Esophagus (tissue), 2 donors: ENCODE measurements around the gene NSUN3. TPM values are rescaled to one million over a fixed set of nuclear protein-coding genes. Genes with fewer than 3 reads are reported as not detected.

Experiments
- H3K27ac ChIP-seq, 2 donors: one replicate each; pipeline ENCODE4 v1.5.1; 2013; ENCODE audit warnings: low read depth in 2 of 2, mild to moderate bottlenecking in 2 of 2, inconsistent platforms in 1 of 2, low read length in 1 of 2, moderate library complexity in 1 of 2
- H3K27me3 ChIP-seq, 2 donors: one replicate each; pipeline ENCODE4 v1.6.1; 2013; ENCODE audit warnings: low read length in 2 of 2, control low read depth in 1 of 2, mild to moderate bottlenecking in 1 of 2; ENCODE audit not compliant: insufficient read depth in 2 of 2, control insufficient read depth in 1 of 2
- H3K36me3 ChIP-seq, 2 donors: one replicate each; pipeline ENCODE4 v1.6.1; 2013; ENCODE audit warnings: low read length in 1 of 2; ENCODE audit not compliant: control insufficient read depth in 2 of 2, insufficient read depth in 2 of 2
- H3K4me1 ChIP-seq, 2 donors: one replicate each; pipeline ENCODE4 v1.6.1; 2013; ENCODE audit warnings: low read length in 1 of 2; ENCODE audit not compliant: control insufficient read depth in 2 of 2, insufficient read depth in 2 of 2
- H3K4me3 ChIP-seq, 2 donors: one replicate each; pipeline ENCODE4 v1.5.1; 2013; ENCODE audit warnings: low read length in 2 of 2, mild to moderate bottlenecking in 2 of 2, low read depth in 1 of 2, moderate library complexity in 1 of 2
- H3K9me3 ChIP-seq, 2 donors: one replicate each; pipeline ENCODE4 v1.6.1; 2013; ENCODE audit warnings: mild to moderate bottlenecking in 2 of 2, low read depth in 1 of 2, low read length in 1 of 2, moderate library complexity in 1 of 2; ENCODE audit not compliant: control insufficient read depth in 2 of 2, insufficient read depth in 1 of 2
- WGBS, 2 donors: extraction: QIAGEN DNeasy Blood & Tissue Kit; methylation state at CpG; one replicate each; pipeline ENCODE4 v1.1.7; 2013; 5-methylcytosine and 5-hydroxymethylcytosine counted together
- polyA plus RNA-seq, 2 donors: library from polyadenylated mRNA; stranded (reverse); fragments of 200-250 nt; gene quantifications; one replicate each; pipeline ENCODE4 v1.2.3, GENCODE V29; 2013
- donor health status: healthy with polysubstance abuse.
- donor health status: Bipolar disorder and iron deficiency.

NSUN3 gene
- polyA plus RNA-seq, result 1 to 10 TPM; 3.0 to 3.2 TPM

DNA sequence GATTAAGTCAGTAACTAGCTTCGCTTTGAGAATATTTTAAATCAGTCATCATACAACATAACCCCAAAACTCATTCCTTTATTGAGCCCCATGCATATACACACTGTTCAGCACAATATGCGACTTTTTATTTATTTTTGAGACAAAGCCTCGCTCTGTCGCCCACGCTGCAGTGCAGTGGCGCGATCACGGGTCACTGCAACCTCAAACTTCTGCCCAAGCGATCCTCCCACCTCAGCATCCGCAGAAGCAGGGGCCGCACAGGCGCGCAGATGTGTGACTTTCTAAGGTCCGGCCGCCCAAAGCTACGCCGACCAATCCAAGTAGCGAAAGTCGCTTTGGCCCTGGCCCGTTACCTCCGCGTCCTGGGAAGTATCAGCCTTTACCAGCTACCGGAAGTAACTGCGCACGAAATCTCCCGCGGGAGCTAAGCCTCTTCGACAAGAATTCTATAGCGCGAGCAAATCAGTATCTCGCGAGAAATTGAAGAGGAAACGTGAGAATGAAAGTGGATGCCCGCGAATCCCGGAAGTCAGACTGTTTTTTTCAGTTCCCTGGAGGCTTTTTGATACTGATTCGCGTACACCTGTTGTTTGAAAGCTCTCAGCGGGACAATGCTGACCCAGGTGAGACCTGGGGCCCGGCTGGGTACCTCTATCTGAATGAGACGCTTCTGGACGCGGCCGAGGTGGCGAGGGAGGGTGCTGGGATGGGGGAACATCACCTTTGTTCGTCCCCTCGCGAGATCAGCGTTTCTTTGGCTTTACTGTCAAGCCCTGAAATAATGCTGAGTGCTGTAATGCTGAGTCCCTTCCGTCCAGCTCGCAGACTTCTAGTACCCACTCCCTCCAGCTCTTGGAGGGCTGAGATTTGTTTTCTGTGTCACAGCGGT lies at the start of gene NSUN3, which contains the start of gene DHFR2:
Gene NSUN3, plus strand, starts transcription at position 549 of the 892 bp plus-strand sequence. Its CDS starts 66 bp downstream, at position 615.
Gene DHFR2, minus strand, starts transcription at position 404 of the 892 bp plus-strand sequence. CDS start 1,405 bp downstream, outside the sequence.
- WGBS, 2 donors, result 0 to 1% methylated on average over 52 of the region's 52 CpGs
- Histone ChIP-seq H3K27me3 (no peaks in the 10 kb centered on the region), H3K4me1 (peaks cover 0 to 8% of the 10 kb centered on the region in 2 donors), H3K27ac (peak within 1 kb of the TSS; percentile 92 to 97), H3K4me3 (peak within 1 kb of the TSS; percentile 72 to 87), H3K9me3 (no peaks in the 10 kb centered on the region), H3K36me3 (no peaks in the 10 kb centered on the region)

- Histone ChIP-seq H3K4me1 (no peaks in the 10 kb centered on the region), H3K4me3 (no peak overlapping the region), H3K27ac (no peak overlapping the region), H3K36me3 (no peaks in the 10 kb centered on the region), H3K27me3 (no peaks in the 10 kb centered on the region), H3K9me3 (no peaks in the 10 kb centered on the region)
- 76 to 86% methylated on average over 1 of the region's 1 CpG for WGBS, 2 donors
These were observed 47.8 kb upstream of the NSUN3 start for GRCh38 chr3:94015025-94015424.

DNA sequence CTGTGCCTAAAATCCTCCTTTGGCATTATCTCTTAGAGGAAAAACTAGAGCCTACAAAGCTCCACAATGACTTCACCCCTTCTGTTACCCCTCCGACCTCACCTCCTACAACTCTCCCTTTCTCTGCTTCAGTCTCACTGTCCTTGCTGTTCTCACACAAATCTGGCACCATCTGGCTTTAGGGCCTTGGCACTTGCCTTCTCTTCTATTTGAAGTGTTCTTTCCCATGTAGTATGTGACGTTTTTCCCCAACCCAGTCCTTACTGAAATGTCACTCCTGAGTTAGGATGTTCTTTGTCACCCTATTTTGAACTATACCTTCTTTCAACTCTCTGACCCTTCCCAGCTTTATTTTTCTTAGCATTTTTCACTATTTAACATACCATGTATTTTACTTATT lies 43.2 kb upstream of the NSUN3 start:
- Histone ChIP-seq H3K27ac (no peak overlapping the region), H3K4me3 (no peak overlapping the region), H3K9me3 (no peaks in the 10 kb centered on the region), H3K4me1 (no peaks in the 10 kb centered on the region), H3K27me3 (no peaks in the 10 kb centered on the region), H3K36me3 (no peaks in the 10 kb centered on the region)
- WGBS, 2 donors, result 86 to 88% methylated on average over 2 of the region's 2 CpGs

- H3K27me3 ChIP-seq, result no peaks in the 10 kb centered on the region
- no peaks in the 10 kb centered on the region for H3K4me1 ChIP-seq
- H3K27ac ChIP-seq, result no peak overlapping the region
- H3K9me3 ChIP-seq, result no peaks in the 10 kb centered on the region
- H3K4me3 ChIP-seq, result no peak overlapping the region
- H3K36me3 ChIP-seq, result no peaks in the 10 kb centered on the region
- 80 to 93% methylated on average over 3 of the region's 3 CpGs for WGBS, 2 donors
These were observed 42.6 kb upstream of the NSUN3 start for GRCh38 chr3:94020293-94020692.

GRCh38 chr3:94024385-94024784 lies 38.5 kb upstream of the NSUN3 start:
- H3K27me3 ChIP-seq, result no peaks in the 10 kb centered on the region
- no peaks in the 10 kb centered on the region for H3K9me3 ChIP-seq
- H3K4me3 ChIP-seq, result no peak overlapping the region
- no peak overlapping the region for H3K27ac ChIP-seq
- no peaks in the 10 kb centered on the region for H3K36me3 ChIP-seq
- H3K4me1 ChIP-seq, result no peaks in the 10 kb centered on the region
- 61 to 84% methylated on average over 3 of the region's 3 CpGs for WGBS, 2 donors

DNA sequence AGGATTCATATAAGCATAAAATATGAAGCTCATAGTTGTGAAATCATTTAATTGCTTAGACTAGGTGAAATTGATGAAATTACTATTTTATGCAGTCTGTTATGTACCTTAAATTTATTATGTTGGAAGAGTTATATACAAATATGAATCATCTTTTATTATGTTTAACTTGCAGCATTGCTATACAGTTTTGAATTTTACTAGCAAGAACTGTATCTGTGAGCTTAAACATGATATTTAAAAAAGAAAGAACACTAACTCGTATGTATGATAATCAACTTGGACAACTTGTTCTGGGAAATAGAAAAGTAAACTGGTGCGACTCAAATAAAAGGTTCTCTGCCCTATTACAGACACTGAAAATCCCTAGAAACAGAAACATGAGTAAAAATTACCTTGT lies 36.2 kb upstream of the NSUN3 start:
- WGBS, 2 donors, result 57 to 64% methylated on average over 2 of the region's 2 CpGs
- H3K27ac ChIP-seq, result no peak overlapping the region
- no peaks in the 10 kb centered on the region for H3K9me3 ChIP-seq
- peak overlapping the region in 1 of 2 donors; percentile 8 for H3K4me3 ChIP-seq
- H3K4me1 ChIP-seq, result no peaks in the 10 kb centered on the region
- H3K27me3 ChIP-seq, result no peaks in the 10 kb centered on the region
- no peaks in the 10 kb centered on the region for H3K36me3 ChIP-seq

GRCh38 chr3:94028093-94028837 lies 34.6 kb upstream of the NSUN3 start, which contains the start of gene STX19:
Gene STX19 (minus strand): TSS chr3:94028597. CDS start chr3:94015269, 13,328 bp downstream.
- Histone ChIP-seq H3K27me3 (no peaks in the 10 kb centered on the region), H3K36me3 (no peaks in the 10 kb centered on the region), H3K4me3 (peak within 1 kb of the TSS in 1 of 2 donors; percentile 72), H3K9me3 (no peaks in the 10 kb centered on the region), H3K27ac (no peak within 1 kb of the TSS), H3K4me1 (no peaks in the 10 kb centered on the region)
- WGBS, 2 donors, result 46 to 49% methylated on average over 8 of the region's 8 CpGs

- Histone ChIP-seq H3K4me1 (no peaks in the 10 kb centered on the region), H3K9me3 (no peaks in the 10 kb centered on the region), H3K36me3 (no peaks in the 10 kb centered on the region), H3K27ac (no peak overlapping the region), H3K4me3 (no peak overlapping the region), H3K27me3 (no peaks in the 10 kb centered on the region)
- WGBS, 2 donors, result 71 to 83% methylated on average over 3 of the region's 3 CpGs
These were observed 25.9 kb upstream of the NSUN3 start for GRCh38 chr3:94036909-94037507.

DNA sequence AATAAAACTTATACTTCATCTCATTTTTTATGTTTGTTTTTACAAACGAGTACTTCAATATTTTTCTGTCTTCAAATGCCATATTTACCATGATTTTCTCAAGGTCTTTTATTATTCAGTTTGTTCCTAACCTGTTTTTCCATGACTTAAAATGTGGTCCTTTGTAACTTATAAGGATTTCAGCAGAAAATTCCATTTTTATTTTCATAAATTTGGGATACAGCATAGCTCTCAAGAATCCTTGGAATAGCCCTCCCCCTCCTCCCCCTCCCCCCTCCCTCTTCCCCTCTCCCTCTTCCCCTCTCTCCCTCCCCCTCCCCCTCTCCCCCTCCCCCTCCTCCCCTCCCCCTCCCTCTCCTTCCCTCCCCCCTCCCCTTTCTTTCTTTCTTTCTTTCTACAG lies 19.6 kb upstream of the NSUN3 start:
- Histone ChIP-seq H3K9me3 (peaks cover 0 to 5% of the 10 kb centered on the region in 2 donors), H3K27ac (no peak overlapping the region), H3K27me3 (no peaks in the 10 kb centered on the region), H3K4me1 (no peaks in the 10 kb centered on the region), H3K36me3 (no peaks in the 10 kb centered on the region), H3K4me3 (no peak overlapping the region)
- WGBS, 2 donors, result 72 to 81% methylated on average over 1 of the region's 1 CpG
